GM12892 (cell line): ENCODE data around the gene MYO1E.
"Not testable (repeated sequence)": the region's sequence is repeated elsewhere in the genome, so short reads cannot be mapped to it uniquely, and the experiment has no call there.

ENCODE experiments used
- POLR2A ChIP-seq: IDR thresholded peaks from 2 replicates; pipeline ENCODE4 v1.6.1; 2011; ENCODE audit warnings: low read depth, low read length, control low read depth
- POLR2AphosphoS5 ChIP-seq: IDR thresholded peaks from 2 replicates; pipeline ENCODE4 v1.6.1; 2011; ENCODE audit warnings: low read depth, low read length, control low read depth

DNA sequence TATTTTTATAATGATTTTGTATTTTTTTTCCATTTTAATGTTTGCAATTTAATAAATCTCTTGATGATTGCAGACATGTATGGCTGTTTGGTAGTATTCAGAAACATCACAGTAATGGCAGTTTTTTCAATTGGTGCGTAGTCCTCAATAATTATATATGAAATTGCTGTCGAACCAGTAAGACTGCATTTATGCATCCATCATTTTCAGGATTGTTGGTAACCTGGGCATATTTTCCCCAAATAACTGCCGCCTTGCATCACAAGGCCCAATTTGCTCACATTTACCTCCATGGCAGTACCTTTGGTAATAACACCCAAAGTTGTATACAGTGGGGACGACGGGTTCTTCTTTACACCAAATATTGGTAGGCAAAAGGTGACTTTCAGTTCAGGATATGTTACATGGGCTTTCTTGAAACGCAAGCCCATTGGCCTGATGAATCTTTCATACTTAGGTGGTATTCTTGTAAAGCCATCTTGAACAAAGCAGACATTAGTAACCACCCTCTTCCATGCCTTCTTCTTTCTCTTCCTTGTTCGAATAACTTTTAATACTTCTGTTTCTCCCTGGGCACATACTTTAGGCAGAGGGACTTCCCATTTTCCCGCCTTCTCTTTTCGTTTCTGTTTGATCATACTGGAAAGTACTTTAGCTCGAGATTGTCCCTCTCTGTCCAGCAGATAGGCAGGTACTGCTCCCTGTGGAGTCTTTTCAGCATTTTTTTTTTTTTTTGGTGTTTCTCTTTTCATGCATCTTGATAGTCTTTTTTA lies 28.6 kb upstream of the MYO1E start:
- TF ChIP-seq POLR2AphosphoS5, POLR2A: not testable (repeated sequence)
